GM12874 (cell line): Measurements from ENCODE around the gene UBTD1.

Experiments
- CTCF ChIP-seq: IDR thresholded peaks from 2 replicates; pipeline ENCODE4 v1.5.1; 2011; ENCODE audit warnings: low read depth, mild to moderate bottlenecking, control low read depth, low read length, moderate library complexity; ENCODE audit not compliant: insufficient read depth

Gene UBTD1

GRCh38 chr10:97474918-97475317 is 23.8 kb upstream of the UBTD1 start:
- TF ChIP-seq CTCF: no peak

DNA sequence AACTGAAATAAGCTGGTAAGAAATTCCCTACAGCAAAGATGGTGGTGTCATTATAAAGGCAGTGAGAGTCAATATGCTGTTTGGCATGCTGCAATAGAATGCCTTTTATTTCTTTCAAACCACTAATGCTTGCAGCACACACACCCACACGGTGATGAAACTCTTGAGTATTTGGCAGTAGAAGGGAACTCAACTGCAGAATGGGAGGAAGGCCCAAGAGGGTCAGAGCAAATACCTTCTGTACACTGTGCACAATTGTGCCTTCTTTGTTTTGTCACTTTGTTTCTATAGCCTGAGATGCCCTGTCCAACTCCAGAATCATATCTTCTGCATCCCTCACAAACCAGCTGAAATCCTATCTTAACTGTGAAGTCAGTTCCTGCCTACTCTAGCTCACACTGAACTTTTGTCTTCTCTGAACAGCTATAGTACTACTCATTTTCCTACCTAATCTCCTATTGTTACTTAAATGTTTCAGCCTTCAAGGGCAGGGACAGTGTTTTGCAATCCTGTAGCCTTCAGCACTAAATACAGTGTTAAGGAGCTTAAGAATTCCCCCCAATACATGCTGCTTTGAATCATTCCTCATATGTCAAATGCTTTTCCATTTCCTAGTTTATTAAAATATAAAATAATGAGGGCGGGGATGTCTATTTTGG is 22.7 kb upstream of the UBTD1 start:
- TF ChIP-seq CTCF: no peak

DNA sequence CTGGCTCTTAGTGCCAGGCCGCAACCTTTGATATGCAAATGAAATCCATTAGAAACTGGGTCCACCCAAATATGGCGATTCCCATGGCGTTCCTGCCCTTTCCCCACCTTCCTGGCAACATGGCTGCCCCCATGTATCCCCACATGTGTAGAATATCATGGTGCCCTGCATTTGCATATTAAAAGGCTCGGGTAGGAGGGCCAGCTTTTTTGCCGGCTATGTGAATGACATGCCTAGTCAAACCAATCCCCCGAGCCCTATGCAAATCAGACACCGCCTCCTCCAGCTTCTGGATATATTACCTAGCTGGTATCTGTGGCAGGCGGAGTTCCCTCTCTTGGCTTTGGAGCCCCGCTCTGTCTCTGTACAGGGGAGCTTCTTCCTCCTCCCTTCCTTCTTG is 18.8 kb upstream of the UBTD1 start:
- TF ChIP-seq CTCF: no peak

DNA sequence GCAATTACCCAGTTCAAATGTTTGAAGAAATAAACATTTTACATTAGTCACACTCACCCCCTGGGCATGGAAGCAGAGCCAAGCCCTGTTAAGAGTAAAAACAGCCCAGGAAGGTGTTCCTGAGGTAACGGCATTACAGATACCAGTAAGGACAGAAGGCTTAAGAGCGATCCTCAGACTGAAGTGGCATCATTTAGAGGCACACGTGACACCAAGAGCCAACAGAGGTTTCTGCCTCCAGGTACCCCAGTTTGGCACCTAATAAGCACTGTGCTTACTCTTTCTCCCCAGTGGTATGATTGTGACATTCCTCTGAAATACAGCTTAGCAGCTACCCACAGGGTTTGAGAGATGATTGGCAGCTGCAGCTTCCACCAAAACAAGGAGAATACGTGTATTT is 17.7 kb upstream of the UBTD1 start:
- TF ChIP-seq CTCF: no peak

- TF ChIP-seq CTCF: no peak
Observed at GRCh38 chr10:97482381-97482780, 16.3 kb upstream of the UBTD1 start.

GRCh38 chr10:97483506-97483905 is 15.2 kb upstream of the UBTD1 start:
- no peak for TF ChIP-seq CTCF

DNA sequence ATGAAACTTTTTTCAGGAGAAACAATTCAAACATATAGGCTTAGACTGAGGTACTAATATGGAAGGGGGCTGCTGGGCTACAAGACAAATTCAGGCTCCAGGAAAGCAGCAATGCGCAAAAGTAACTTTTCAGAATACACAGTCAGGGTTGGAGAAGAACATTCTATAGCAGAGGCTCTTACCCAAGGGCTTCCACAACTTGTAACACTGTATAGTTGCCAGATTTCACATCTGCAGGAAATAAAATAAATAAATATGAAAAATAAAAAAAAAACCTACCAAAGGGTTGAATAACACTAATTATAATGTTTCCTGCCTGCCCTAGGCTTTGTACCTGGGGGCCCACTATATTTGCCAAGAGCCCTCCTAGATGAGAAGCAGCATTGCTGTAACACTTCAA is 14.8 kb upstream of the UBTD1 start:
- no peak for TF ChIP-seq CTCF
